IPS-18c (cell line): ENCODE measurements around the gene ALPK1.

ENCODE experiments used
- H3K4me3 ChIP-seq: 2 replicates; pipeline ENCODE4 v1.7.0; 2013; ENCODE audit warnings: low read depth, mild to moderate bottlenecking, low read length, moderate library complexity; ENCODE audit not compliant: insufficient read depth
- H3K9me3 ChIP-seq: one replicate; pipeline ENCODE4 v1.6.1; 2013; ENCODE audit warnings: mild to moderate bottlenecking, low read length, moderate library complexity; ENCODE audit not compliant: control insufficient read depth, insufficient read depth

Gene ALPK1

DNA sequence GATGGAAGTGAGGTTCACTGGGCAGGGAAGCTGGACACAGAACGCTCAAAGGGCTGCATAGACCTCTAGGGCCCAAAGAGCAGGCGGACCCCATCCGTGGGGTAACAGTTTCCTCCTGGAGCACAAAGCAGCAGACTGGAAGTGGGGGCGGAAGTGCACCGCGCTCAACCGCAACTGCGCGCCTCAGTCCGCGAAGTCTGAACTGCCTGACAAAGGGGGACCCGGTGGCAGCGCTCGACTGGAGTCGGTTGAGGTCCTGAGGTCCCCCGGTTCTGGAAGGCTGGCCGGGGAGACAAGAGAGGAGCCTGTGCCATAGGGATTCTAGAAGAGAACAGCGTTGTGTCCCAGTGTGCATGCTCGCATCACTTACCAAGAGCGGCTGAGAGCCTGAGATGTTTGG, 58.5 kb downstream of the ALPK1 start:
- no peak overlapping the region for H3K4me3 ChIP-seq
- H3K9me3 ChIP-seq = no peaks in the 10 kb centered on the region

DNA sequence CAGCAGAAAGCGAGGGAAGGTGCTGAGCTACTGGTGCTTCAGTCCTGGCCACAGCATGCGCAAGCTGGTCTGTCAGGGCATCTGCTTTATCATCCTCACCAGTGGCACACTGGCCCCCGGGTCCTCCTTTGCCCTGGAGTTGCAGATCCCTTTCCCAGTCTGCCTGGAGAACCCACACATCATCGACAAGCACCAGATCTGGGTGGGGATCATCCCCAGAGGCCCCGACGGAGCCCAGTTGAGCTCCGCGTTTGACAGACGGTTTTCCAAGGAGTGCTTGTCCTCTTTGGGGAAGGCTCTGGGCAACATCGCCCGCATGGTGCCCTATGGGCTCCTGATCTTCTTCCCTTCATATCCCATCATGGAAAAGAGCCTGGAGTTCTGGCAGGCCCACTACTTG, 60.3 kb downstream of the ALPK1 start:
- H3K9me3 ChIP-seq = no peaks in the 10 kb centered on the region

DNA sequence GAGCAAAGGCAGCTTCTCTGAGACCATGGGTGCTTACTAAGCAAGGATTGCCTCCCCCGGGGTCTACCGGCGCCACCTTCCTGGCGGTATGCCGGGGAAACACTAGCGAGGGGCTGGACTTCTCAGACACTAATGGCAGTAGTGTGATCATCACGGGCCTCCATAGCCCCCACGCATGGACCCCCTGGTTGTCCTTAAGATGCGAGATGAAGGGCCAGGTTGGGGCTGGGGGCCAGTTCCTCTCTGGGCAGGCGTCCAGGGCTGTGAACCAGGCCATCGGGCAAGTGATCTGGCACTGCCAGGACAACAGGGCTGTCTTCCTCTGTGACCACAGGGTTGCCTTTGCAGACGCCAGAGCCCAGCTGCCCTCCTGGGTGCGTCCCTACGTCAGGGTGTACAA, 60.7 kb downstream of the ALPK1 start:
- H3K9me3 ChIP-seq = no peaks in the 10 kb centered on the region
- H3K4me3 ChIP-seq = no peak overlapping the region

More for the DNA sequence above, 60.3 kb downstream of the ALPK1 start:
- no peak overlapping the region for H3K4me3 ChIP-seq

- Histone ChIP-seq H3K4me3 (no peak overlapping the region), H3K9me3 (no peaks in the 10 kb centered on the region)
Observed at GRCh38 chr4:112358415-112358814, 61.2 kb downstream of the ALPK1 start.

GRCh38 chr4:112358952-112359749, 62.0 kb downstream of the ALPK1 start:
- Histone ChIP-seq H3K9me3 (no peaks in the 10 kb centered on the region), H3K4me3 (no peak overlapping the region)

DNA sequence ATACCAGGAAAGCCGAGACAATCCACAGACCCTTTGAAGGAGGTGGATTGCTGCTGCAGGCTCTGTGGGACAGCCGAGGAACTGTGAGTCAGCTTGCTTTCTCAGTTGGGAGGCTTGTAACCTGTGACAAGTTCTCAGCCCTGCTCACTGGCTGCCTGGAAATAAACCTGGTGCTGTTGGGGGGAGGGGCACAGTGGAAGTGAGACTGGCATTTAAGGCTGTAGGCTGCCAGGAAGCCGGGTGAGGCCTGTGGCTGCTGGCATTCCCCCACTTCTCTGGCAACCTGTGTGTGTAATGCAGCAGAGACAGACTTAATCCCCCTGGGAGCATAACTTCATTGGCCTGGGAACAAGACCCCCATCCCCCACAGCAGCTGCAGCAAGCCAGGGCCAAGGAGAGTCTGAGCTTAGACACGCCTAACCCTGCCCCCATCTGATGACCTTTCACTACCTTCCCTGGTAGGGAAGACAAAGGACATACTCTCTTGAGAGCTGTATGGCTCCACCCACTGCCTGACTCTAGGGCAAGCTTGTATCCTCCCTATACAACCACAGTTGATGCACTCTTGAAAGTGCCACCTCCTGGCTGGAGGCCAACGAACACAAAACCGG, 64.1 kb downstream of the ALPK1 start:
- no peaks in the 10 kb centered on the region for H3K9me3 ChIP-seq
- no peak overlapping the region; the same call in 1 of the 2 replicates for H3K4me3 ChIP-seq

GRCh38 chr4:112370466-112370865, 73.3 kb downstream of the ALPK1 start:
- no peak overlapping the region for H3K4me3 ChIP-seq

DNA sequence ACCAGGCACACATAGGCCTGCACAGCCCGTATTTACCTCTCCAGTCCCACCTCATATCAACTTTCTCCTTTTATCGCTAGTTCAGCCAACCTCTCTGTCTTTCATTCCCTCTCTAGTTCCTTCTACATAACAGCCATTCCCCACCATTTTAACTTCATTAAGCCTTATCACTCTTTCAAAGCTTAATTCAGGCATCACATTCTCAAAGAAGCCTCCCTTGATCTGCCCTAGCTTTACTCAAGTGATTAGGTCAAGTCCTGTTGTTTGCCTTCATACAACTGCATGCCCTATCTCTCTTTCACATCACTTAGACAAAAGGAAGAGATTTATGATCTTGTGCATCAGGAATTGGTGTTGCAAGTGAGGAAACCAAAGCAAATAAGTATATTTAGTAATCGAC, 74.2 kb downstream of the ALPK1 start:
- Histone ChIP-seq H3K4me3 (no peak overlapping the region), H3K9me3 (peaks cover 2% of the 10 kb centered on the region)

More at GRCh38 chr4:112370466-112370865, 73.3 kb downstream of the ALPK1 start:
- peaks cover 2% of the 10 kb centered on the region for H3K9me3 ChIP-seq

GRCh38 chr4:112374850-112375249, 77.7 kb downstream of the ALPK1 start:
- H3K9me3 ChIP-seq = peaks cover 2% of the 10 kb centered on the region
- no peak overlapping the region for H3K4me3 ChIP-seq

- no peaks in the 10 kb centered on the region for H3K9me3 ChIP-seq
Observed at GRCh38 chr4:112377171-112377570, 80.0 kb downstream of the ALPK1 start.

DNA sequence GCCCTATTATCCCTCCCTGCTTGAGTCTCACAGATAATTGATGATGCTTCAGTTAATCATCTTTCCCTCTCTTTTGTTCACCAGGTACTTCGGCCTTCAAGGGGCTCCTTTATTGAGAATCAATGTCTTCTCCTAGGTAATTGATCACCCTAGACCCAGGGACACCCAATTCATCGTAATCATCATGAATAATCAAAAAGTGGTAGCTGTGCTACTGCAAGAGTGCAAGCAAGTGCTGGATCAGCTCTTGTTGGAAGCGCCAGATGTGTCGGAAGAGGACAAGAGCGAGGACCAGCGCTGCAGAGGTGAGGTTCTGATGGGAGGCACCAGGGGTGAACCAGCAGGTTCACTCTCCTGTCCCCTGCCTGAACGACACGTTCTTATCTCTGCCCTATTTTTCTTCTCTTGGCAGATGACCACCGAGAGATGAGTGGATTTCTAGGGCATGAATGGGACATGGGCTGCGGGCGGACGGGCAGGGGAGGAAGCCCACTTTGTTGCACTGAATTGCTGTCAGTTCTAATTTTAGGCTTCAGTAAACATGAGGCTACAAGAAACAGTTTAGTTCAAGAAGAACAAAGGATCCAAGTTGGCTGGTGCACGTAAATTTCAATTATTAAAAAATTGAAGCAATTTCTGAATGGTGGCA, 80.5 kb downstream of the ALPK1 start:
- H3K9me3 ChIP-seq = no peaks in the 10 kb centered on the region
- no peak overlapping the region for H3K4me3 ChIP-seq

More at GRCh38 chr4:112377171-112377570, 80.0 kb downstream of the ALPK1 start:
- H3K4me3 ChIP-seq = no peak overlapping the region

- H3K4me3 ChIP-seq = no peak overlapping the region
- H3K9me3 ChIP-seq = no peaks in the 10 kb centered on the region
Observed at GRCh38 chr4:112378243-112378620, 81.1 kb downstream of the ALPK1 start.

GRCh38 chr4:112378858-112379257, 81.7 kb downstream of the ALPK1 start:
- H3K4me3 ChIP-seq = 0 out of 2 replicates have a peak overlapping the region, but pooled peaks have one; percentile 0
- H3K9me3 ChIP-seq = no peaks in the 10 kb centered on the region

- Histone ChIP-seq H3K4me3 (peak overlapping the region; percentile 0; the same call in 1 of the 2 replicates), H3K9me3 (no peaks in the 10 kb centered on the region)
Observed at GRCh38 chr4:112379306-112379705, 82.1 kb downstream of the ALPK1 start.

DNA sequence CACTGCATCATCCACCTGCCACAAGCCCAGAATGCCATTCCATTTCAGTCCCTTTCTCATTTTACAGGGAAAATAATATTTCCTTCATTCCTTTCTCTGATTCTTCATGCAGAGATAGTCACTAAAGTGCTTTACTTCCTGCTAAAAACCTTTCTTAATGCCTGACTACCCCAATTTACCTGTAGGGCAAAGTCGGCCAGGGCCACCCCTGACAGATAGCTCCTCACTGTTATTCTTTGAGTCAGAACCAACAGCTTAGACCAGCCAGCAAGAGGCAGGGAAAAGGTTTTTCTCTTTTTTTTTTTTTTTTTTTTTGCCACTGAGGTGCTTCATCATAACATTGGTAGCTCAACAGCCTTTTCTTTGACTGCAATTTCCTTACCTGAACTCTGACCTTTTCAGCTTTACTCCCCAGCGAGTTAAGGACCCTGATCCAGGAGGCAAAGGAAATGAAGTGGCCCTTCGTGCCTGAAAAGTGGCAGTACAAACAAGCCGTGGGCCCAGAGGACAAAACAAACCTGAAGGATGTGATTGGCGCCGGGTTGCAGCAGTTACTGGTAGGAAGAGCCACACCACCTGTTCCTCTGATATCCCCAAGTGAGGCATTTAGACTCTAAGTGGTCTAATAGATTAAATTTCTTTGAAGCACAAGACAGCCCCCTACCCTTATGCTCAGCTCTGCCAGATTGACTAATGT, 85.0 kb downstream of the ALPK1 start:
- Histone ChIP-seq H3K4me3 (no peak overlapping the region), H3K9me3 (no peaks in the 10 kb centered on the region)

GRCh38 chr4:112386071-112386470, 88.9 kb downstream of the ALPK1 start:
- no peaks in the 10 kb centered on the region for H3K9me3 ChIP-seq
- no peak overlapping the region for H3K4me3 ChIP-seq

DNA sequence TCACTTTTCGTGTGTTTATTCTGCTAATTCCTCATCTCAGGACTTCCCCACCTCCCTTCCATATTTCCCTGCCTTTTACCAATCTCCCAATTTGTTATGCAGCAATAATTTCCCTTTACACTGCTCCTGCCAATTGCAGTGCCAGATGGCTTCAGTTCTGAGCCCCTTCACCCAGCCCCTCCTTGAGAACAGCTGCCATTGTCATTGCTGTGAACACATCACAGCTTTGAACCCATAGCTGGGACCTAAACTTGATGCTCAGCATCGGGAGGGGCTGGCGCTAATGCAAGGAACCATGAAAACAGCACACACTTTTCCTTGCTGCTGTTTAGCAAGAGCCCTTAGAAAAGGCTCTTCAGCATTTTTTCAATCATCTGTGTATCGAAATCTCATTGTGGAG, 104.9 kb downstream of the ALPK1 start:
- Histone ChIP-seq H3K4me3 (no peak overlapping the region), H3K9me3 (no peaks in the 10 kb centered on the region)
